ENCODE results near the gene SYT6.

GRCh38 chr1:114043054-114043453, 110.6 kb downstream of the SYT6 start:
- TF ChIP-seq NR0B2 (CRISPR knock-in tag; IDR thresholded peaks at IDR 0.05) = no peak
- no peak for TF ChIP-seq TOPORS (CRISPR knock-in tag; IDR thresholded peaks at IDR 0.05)
- no peak for TF ChIP-seq ZSCAN29 (CRISPR knock-in tag; conservative IDR thresholded peaks at IDR 0.05)

Data from HepG2 (cell line).